GM23248 (cell line): Measurements from ENCODE around the gene BEND3.

Experiments
- EZH2 ChIP-seq: fragments of 200-600 bp; sonication (generic); IDR thresholded peaks from 2 replicates; pipeline ENCODE4 v1.6.1; 2018; ENCODE audit warnings: antibody characterized with exemption, mild to moderate bottlenecking; ENCODE audit not compliant: insufficient read depth, poor library complexity, severe bottlenecking
- EZH2phosphoT487 ChIP-seq: fragments of 200-600 bp; sonication (generic); IDR thresholded peaks from 2 replicates; pipeline ENCODE4 v1.6.1; 2018; ENCODE audit warnings: antibody characterized with exemption, moderate library complexity, mild to moderate bottlenecking, low read depth; ENCODE audit not compliant: insufficient read depth

DNA sequence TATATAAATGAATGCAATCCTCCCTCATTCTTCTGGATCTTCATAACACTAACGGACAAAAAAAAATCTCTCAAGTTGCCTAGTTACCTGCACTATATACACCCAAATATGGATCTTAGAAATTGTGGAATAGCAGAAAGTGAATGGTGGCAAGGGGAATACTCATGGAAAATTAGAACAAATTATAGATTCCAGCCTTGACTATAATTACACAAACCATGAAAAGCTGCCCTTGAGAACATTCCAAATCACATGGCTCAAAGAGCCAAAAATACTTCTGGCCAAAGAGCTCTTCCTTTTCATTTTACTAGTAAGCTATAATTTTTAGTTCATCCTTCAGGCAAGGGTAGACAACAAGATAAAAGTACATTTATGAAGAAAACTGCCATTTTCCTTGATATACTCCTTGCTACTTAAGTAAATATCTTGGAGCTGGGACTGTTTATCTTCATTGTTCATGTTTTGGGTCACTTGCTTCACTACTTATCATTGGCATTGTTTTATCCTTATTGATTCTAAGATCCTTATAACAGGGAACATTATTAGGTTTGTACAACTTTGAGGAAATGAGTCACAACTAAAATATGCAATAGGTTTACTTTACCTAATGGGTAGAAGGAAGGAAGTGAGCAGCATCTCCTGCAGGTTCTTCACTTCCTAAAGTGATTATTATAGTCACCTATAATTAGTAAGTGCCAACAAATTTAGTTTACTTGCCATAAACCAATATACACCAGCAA lies 93.7 kb downstream of the BEND3 start:
- TF ChIP-seq EZH2 (no peak), EZH2phosphoT487 (no peak)
